CD4-positive, alpha-beta T cell (primary cell): ENCODE results near the gene GHR. TPM values are rescaled to one million over a fixed set of nuclear protein-coding genes. Genes with fewer than 3 reads are reported as not detected.

Experiments used
- ATAC-seq: fragments of 200-7000 bp; cut with Tn5 transposase; one replicate; pipeline ENCODE4 v1.10.0; 2022; ENCODE audit warnings: mild to moderate bottlenecking; ENCODE audit not compliant: poor library complexity
- CTCF ChIA-PET: fragments of 350-600 bp; sonication (Branson Sonifier 250); formaldehyde crosslinking; loops from one replicate; lab custom pipeline; 2021; ENCODE audit warnings: antibody characterized with exemption, inconsistent platforms; lab: Charles Lee
- POLR2A ChIA-PET: fragments of 350-600 bp; sonication (Branson Sonifier 250); formaldehyde crosslinking; loops from one replicate; lab custom pipeline; 2021; ENCODE audit warnings: antibody characterized with exemption, inconsistent platforms; lab: Charles Lee
- DNase-seq, 14 experiments: peaks; one replicate each; pipeline ENCODE4 v3.0.0-alpha.2; 2013 to 2020; ENCODE audit warnings: mixed read lengths in 2 of 14
- H3K27ac ChIP-seq, 2 donors: one replicate each; pipeline versions ENCODE4 v1.5.1 to v1.7.0; 2013; ENCODE audit warnings: low read length in 2 of 2, low read depth in 1 of 2, mild to moderate bottlenecking in 1 of 2
- H3K27me3 ChIP-seq, 2 experiments: 1 replicate in 1 of 2; 2 replicates in 1 of 2; pipeline versions ENCODE4 v1.6.1 to v1.7.0; 2013; ENCODE audit warnings: low read length in 2 of 2, control low read depth in 1 of 2, mild to moderate bottlenecking in 1 of 2, moderate library complexity in 1 of 2; ENCODE audit not compliant: insufficient read depth in 2 of 2, control insufficient read depth in 1 of 2
- H3K36me3 ChIP-seq: one replicate; pipeline ENCODE4 v1.6.1; 2013; ENCODE audit warnings: low read length, control low read depth; ENCODE audit not compliant: insufficient read depth
- H3K4me1 ChIP-seq: one replicate; pipeline ENCODE4 v1.6.1; 2013; ENCODE audit warnings: low read length, control low read depth; ENCODE audit not compliant: insufficient read depth
- H3K4me3 ChIP-seq: one replicate; pipeline ENCODE4 v1.5.1; 2013; ENCODE audit warnings: mild to moderate bottlenecking, low read length, moderate library complexity
- H3K9me3 ChIP-seq, 2 experiments: 1 replicate in 1 of 2; 2 replicates in 1 of 2; pipeline versions ENCODE4 v1.6.1 to v1.7.0; 2013; ENCODE audit warnings: low read length in 2 of 2, mild to moderate bottlenecking in 2 of 2, control low read depth in 1 of 2, moderate library complexity in 1 of 2; ENCODE audit not compliant: control insufficient read depth in 1 of 2, insufficient read depth in 1 of 2
- H3K27ac Mint-ChIP-seq: one replicate; pipeline ENCODE4 v1.8.0; 2020; ENCODE audit warnings: mixed read lengths
- H3K27me3 Mint-ChIP-seq: one replicate; pipeline ENCODE4 v1.8.0; 2021; ENCODE audit warnings: mixed read lengths
- H3K36me3 Mint-ChIP-seq: one replicate; pipeline ENCODE4 v1.8.0; 2021; ENCODE audit warnings: low read depth, mixed read lengths
- H3K4me1 Mint-ChIP-seq: one replicate; pipeline ENCODE4 v1.8.0; 2021; ENCODE audit warnings: low read depth, mixed read lengths
- H3K4me3 Mint-ChIP-seq: one replicate; pipeline ENCODE4 v1.8.0; 2020; ENCODE audit warnings: mild to moderate bottlenecking, mixed read lengths
- H3K9me3 Mint-ChIP-seq: one replicate; pipeline ENCODE4 v1.8.0; 2020; ENCODE audit warnings: mixed read lengths
- CTCF ChIP-seq: fragments of 200-600 bp; IDR thresholded peaks from one replicate; pipeline ENCODE4 v1.8.0; 2022; ENCODE audit warnings: antibody characterized with exemption, mild to moderate bottlenecking
- intact Hi-C, 2 experiments: fragments of 100-400 bp; cut with DNase I in 1 of 2; cut with micrococcal nuclease in 1 of 2; formaldehyde crosslinking; loops; one replicate each; pipeline versions ENCODE4 v1.15.1 to v1.9.0; 2023 to 2025; cut with DNase I, micrococcal nuclease
- total RNA-seq, 174 experiments: library from RNA in 2 of 174; stranded (reverse) in 2 of 174; gene quantifications; one replicate each; pipeline ENCODE4 v1.2.3 and lab custom pipeline; 2021 to 2026

GHR gene
- total RNA-seq, 2 experiments from 2014 or later: not detected

GRCh38 chr5:42768106-42768504 is 344.9 kb downstream of the GHR start:
- Mint-ChIP-seq H3K27ac (no peak overlapping the region), H3K4me3 (no peak overlapping the region), H3K27me3 (peaks cover 9% of the 10 kb centered on the region), H3K9me3 (no peaks in the 10 kb centered on the region), H3K36me3 (peaks cover 33% of the 10 kb centered on the region), H3K4me1 (no peaks in the 10 kb centered on the region)
- Histone ChIP-seq H3K9me3 (no peaks in the 10 kb centered on the region), H3K4me3 (no peak overlapping the region), H3K4me1 (no peaks in the 10 kb centered on the region), H3K36me3 (no peaks in the 10 kb centered on the region), H3K27me3 (no peaks in the 10 kb centered on the region), H3K27ac (no peak overlapping the region)
- ChIA-PET CTCF (no interaction called here), POLR2A (no interaction called here)
- no peak for ATAC-seq
- TF ChIP-seq CTCF: no peak
- DNase-seq: no peak
- intact Hi-C loops: loop anchor here (5.0 to 10.0 kb wide), 5 partner anchors 183 to 911 kb away; no protein-coding TSS in a partner anchor

GRCh38 chr5:42770003-42770402 is 346.8 kb downstream of the GHR start:
- POLR2A ChIA-PET: no interaction called here
- CTCF ChIA-PET: no interaction called here
- H3K36me3 ChIP-seq: no peaks in the 10 kb centered on the region
- Mint-ChIP-seq H3K27ac (no peak overlapping the region), H3K9me3 (no peaks in the 10 kb centered on the region), H3K27me3 (peaks cover 9% of the 10 kb centered on the region), H3K4me1 (no peaks in the 10 kb centered on the region), H3K36me3 (peaks cover 24% of the 10 kb centered on the region), H3K4me3 (no peak overlapping the region)
- intact Hi-C loops: no loop called here
- no peaks in the 10 kb centered on the region for H3K27me3 ChIP-seq
- no peak overlapping the region for H3K27ac ChIP-seq
- no peak for DNase-seq
- no peaks in the 10 kb centered on the region for H3K9me3 ChIP-seq
- H3K4me3 ChIP-seq: no peak overlapping the region
- no peaks in the 10 kb centered on the region for H3K4me1 ChIP-seq
- no peak for ATAC-seq
- no peak for TF ChIP-seq CTCF
